Kidney (tissue), 14 donors: Measurements from ENCODE around the gene CLEC10A. TPM values are rescaled to one million over a fixed set of nuclear protein-coding genes. Genes with fewer than 3 reads are reported as not detected.
"Not testable (repeated sequence)": the region's sequence is repeated elsewhere in the genome, so short reads cannot be mapped to it uniquely, and the experiment has no call there.

Experiments used
- DNase-seq, 5 donors: peaks; one replicate each; pipeline ENCODE4 v3.0.0-alpha.2; 2013 to 2020
- FAIRE-seq: peaks from 2 replicates; lab custom pipeline; 2012; peaks lifted over from hg19 to GRCh38; lab: Jason Lieb, UNC
- H3K27ac ChIP-seq, 2 donors: one replicate each; pipeline ENCODE4 v1.7.0; 2013; ENCODE audit warnings: low read depth in 2 of 2, low read length in 2 of 2, inconsistent platforms in 1 of 2
- H3K27me3 ChIP-seq: one replicate; pipeline ENCODE4 v1.7.1; 2013; ENCODE audit warnings: low read length, inconsistent platforms; ENCODE audit not compliant: control insufficient read depth, insufficient read depth
- H3K36me3 ChIP-seq, 3 donors: one replicate each; pipeline versions ENCODE4 v1.7.0 to v1.7.1; 2013; ENCODE audit warnings: low read length in 3 of 3, control low read depth in 1 of 3, inconsistent platforms in 1 of 3; ENCODE audit not compliant: insufficient read depth in 3 of 3, control insufficient read depth in 2 of 3
- H3K4me1 ChIP-seq, 3 donors: one replicate each; pipeline versions ENCODE4 v1.7.0 to v1.7.1; 2013; ENCODE audit warnings: low read length in 3 of 3, inconsistent platforms in 1 of 3, low read depth in 1 of 3; ENCODE audit not compliant: control insufficient read depth in 2 of 3, insufficient read depth in 2 of 3
- H3K4me3 ChIP-seq, 3 donors: one replicate each; pipeline versions ENCODE4 v1.7.0 to v1.8.1; 2013; ENCODE audit warnings: low read length in 3 of 3, control low read depth in 1 of 3, inconsistent platforms in 1 of 3
- H3K9ac ChIP-seq, 3 donors: one replicate each; pipeline versions ENCODE4 v1.7.0 to v1.7.1; 2013; ENCODE audit warnings: low read length in 3 of 3, control low read depth in 1 of 3, inconsistent platforms in 1 of 3
- H3K9me3 ChIP-seq, 3 donors: one replicate each; pipeline versions ENCODE4 v1.7.0 to v1.7.1; 2013; ENCODE audit warnings: low read length in 3 of 3, control low read depth in 1 of 3, inconsistent platforms in 1 of 3; ENCODE audit not compliant: control insufficient read depth in 2 of 3, insufficient read depth in 1 of 3
- CTCF ChIP-seq: IDR thresholded peaks from 3 replicates; pipeline ENCODE4 v1.5.1; 2012; ENCODE audit warnings: mild to moderate bottlenecking, moderate library complexity, borderline replicate concordance; ENCODE audit not compliant: insufficient read depth; ENCODE audit errors: extremely low read depth
- intact Hi-C: fragments of 100-400 bp; cut with DNase I; formaldehyde crosslinking; loops from one replicate; pipeline ENCODE4 v1.11.1; 2022
- polyA plus RNA-seq: library from polyadenylated mRNA; stranded (reverse); fragments of 350-450 nt; fragmentation: Illumina TruSeq; extraction: RNeasy Lipid Tissue Mini Kit (QIAGEN cat#74804); gene quantifications from one replicate; pipeline ENCODE4 v1.2.3, GENCODE V29; 2014; ENCODE audit warnings: low read depth, low replicate concordance; ENCODE audit not compliant: insufficient read depth
- total RNA-seq: library from RNA; stranded (reverse); fragmentation: NEBNext Ultra II Directional; extraction: Animal tissue kit (Norgen Biotek cat#: 25700); gene quantifications from one replicate; pipeline ENCODE4 v1.2.1, GENCODE V29; 2021
- donor health status: control.
- donor health status: control.
- donor health status: control.
- donor health status: control.
- donor health status: control.
- donor health status: DM: yes; HTN: yes; CAD: no.
- donor health status: Normal renal cell carcinoma (clear cell type).

Gene CLEC10A
- total and polyA plus RNA-seq, 2 donors from 2014 or later = 1.5 to 16.1 TPM

DNA sequence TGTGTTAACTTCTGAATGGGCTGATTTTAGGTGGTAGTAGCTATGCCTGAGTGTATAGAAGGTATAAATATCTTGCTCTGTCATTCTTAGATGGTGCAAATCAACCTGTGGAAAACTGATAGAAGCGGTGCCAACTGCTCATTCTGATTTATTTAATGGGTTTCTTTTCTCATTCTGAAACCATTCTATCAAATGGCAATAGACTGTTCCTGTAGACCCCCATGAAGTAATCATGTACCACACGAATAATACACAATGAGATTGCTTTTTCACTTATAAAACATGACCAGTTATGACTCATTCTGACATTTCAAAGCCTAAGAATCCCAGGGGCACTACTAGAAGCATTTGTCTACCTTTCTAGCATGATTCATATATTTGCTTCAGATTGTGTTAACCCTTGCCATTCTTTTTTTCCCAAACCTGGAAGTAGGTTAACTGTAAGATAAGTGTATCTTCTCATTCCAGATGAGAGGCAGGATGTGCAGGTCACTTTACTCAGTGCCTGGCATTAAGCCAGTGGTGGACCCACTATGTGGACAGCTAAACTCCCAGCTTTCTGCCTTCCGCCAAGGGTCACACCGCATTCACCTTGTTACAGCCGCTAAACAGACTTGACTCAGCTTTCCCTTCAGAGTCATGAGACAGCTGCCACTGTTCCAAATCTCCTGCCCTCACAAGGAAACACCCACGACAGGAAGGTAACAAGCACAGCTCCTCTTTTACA, 19.7 kb downstream of the CLEC10A start:
- Histone ChIP-seq H3K27me3 (no peaks in the 10 kb centered on the region), H3K4me3 (no peak overlapping the region), H3K36me3 (no peaks in the 10 kb centered on the region), H3K9ac (no peak overlapping the region), H3K27ac (no peak overlapping the region), H3K4me1 (no peaks in the 10 kb centered on the region), H3K9me3 (no peaks in the 10 kb centered on the region)
- DNase-seq (no peak), FAIRE-seq (no peak)
- intact Hi-C loops = no loop called here
- TF ChIP-seq CTCF = no peak

DNA sequence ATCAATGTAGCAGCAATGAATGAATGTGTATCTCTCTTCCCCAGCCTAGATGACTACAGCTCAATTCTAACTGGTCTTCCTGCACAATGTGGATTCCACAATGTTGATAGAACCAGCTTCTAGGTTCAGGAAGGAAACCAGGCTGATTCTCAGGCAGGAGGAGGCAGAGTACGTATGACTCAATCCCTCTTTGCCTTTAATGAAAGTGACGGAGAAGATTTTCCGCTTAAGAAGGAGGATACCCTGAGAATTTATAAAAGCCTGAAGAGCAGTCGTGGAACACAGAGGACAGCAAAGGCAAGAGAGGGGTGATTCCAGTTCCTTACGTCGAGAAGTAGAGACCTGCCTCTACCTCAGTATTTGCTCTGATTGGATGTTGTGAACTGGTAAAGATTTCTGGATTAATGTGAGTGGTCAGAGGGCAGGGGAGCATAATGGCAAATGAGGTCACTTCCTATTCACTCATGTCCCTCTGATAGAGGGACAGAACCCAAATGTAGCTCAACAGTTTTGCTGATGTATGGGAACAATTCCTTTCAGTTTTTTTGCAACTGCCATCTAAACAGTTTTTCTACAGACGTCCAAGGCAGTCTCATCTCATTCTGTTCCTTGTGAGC, 21.1 kb downstream of the CLEC10A start:
- no peak overlapping the region for H3K9ac ChIP-seq

GRCh38 chr17:7056386-7056785, 23.7 kb downstream of the CLEC10A start:
- TF ChIP-seq CTCF = no peak
- Histone ChIP-seq H3K4me3 (no peak overlapping the region), H3K27ac (no peak overlapping the region), H3K4me1 (no peaks in the 10 kb centered on the region), H3K27me3 (no peaks in the 10 kb centered on the region), H3K9ac (no peak overlapping the region), H3K36me3 (no peaks in the 10 kb centered on the region), H3K9me3 (no peaks in the 10 kb centered on the region)
- DNase-seq (no peak), FAIRE-seq (no peak)
- intact Hi-C loops = no loop called here

More for the DNA sequence above, 21.1 kb downstream of the CLEC10A start:
- TF ChIP-seq CTCF = no peak
- no peak for DNase-seq
- H3K4me1 ChIP-seq = no peaks in the 10 kb centered on the region
- no peak overlapping the region for H3K4me3 ChIP-seq
- H3K27me3 ChIP-seq = no peaks in the 10 kb centered on the region
- H3K9me3 ChIP-seq = no peaks in the 10 kb centered on the region
- intact Hi-C loops = no loop called here
- H3K27ac ChIP-seq = no peak overlapping the region
- no peak for FAIRE-seq
- no peaks in the 10 kb centered on the region for H3K36me3 ChIP-seq

DNA sequence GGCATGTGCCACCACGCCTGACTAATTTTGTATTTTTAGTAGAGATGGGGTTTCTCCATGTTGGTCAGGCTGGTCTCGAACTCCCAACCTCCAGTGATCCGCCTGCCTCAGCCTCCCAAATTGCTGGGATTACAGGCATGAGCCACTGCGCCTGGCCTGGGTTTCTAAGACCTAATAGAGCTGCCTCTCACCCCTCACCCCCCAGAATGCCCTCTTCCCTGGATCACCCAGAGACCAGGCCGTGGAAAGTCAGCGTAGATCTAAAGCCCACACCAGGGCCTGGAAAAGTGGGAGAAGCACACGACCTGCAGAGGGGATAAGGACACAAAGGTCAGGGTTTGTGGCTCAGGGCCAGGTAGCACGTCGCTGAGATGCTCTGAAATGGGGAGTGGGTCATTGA, 29.5 kb downstream of the CLEC10A start:
- H3K27me3 ChIP-seq, H3K36me3 ChIP-seq, H3K4me1 ChIP-seq, DNase-seq, H3K9ac ChIP-seq, H3K9me3 ChIP-seq, H3K27ac ChIP-seq, H3K4me3 ChIP-seq, FAIRE-seq: not testable (repeated sequence)
- intact Hi-C loops = loop anchor here (5.0 kb wide), 1 partner anchor 87 kb away; no protein-coding TSS in a partner anchor
